Hepatic stellate cell (primary cell): ENCODE measurements around the gene SAMD1.
A peak's percentile ranks its signal among the peaks of the same experiment; 100 is the strongest.
"Not testable (repeated sequence)": the region's sequence is repeated elsewhere in the genome, so short reads cannot be mapped to it uniquely, and the experiment has no call there.

Experiments used
- DNase-seq: peaks from one replicate; pipeline ENCODE4 v3.0.0; 2011; ENCODE audit warnings: low spot score

SAMD1 gene

DNA sequence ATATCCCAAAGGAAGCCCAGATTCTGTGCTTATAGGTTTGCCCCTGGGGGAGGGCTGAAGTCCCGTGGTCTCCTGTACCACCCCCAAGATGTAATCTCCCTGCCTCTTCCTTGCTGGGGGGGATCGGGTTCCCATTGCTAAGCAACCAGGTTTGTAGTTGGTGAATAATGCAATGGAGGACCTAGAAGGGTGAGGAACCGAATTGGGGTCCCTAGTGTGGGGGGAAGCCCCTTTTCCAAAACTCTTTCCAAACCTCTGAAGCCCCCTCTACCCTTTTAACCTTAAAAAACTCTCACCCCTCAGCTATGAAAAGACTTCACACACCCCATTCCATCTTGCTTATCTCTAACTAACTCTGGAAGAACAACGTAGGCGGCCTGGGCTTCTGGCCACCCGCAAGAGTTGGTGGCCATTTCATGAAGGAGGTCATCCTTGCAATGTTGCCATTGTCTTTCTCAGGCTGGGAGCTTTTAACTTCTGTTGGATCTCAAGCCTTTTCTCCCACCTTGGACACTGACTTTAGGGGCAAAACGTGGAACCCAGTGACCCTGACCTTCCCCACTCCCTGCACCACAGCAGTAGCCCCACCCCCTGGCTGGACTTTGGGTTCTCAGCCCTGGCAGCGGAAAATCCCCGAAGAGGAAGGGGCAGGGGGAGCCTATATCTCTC is 29.3 kb downstream of the SAMD1 start:
- DNase-seq = no peak

DNA sequence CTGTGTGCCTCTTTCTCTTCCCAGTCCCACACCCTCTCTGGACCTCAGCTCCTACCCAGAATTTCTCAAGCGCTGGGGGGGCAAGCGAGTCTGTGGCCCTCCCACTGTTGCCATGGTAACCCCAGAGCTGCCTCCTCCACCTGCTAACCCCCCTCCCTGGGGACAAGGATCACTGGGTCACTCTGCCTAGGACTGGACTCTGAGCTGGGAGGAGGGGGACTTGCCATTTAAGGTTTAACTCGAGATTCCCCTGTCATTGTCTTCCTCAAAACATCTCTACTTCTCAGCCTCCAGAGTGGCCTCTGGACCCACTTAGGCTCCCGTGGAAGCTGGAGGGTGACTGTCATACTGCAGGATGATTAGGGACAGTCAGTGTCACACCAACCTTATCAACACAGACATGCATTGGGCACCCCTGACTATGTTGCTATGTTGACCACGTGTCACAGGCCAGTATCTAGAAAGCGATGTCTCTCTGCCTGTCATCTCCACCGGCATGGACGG is 30.8 kb downstream of the SAMD1 start:
- DNase-seq = no peak

DNA sequence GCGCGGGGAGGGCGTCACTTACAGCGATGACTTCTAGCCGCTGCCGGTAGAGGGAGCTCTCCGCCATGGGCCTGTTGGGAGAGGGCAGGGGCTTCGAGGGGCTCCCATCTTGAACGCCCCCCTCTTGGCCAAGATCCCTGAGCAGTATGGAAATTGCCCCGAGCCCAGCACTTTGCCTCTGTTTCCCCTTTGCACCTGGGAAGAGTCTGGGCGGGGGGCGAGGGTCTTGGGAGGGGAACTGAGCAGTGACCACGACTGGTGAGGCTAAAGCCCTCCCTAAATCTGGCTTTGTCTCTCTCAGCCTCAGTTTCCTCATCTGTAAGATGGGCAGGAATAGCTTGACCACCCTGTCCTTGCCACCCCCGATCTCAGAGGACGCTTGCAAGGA is 31.5 kb downstream of the SAMD1 start:
- no peak for DNase-seq

DNA sequence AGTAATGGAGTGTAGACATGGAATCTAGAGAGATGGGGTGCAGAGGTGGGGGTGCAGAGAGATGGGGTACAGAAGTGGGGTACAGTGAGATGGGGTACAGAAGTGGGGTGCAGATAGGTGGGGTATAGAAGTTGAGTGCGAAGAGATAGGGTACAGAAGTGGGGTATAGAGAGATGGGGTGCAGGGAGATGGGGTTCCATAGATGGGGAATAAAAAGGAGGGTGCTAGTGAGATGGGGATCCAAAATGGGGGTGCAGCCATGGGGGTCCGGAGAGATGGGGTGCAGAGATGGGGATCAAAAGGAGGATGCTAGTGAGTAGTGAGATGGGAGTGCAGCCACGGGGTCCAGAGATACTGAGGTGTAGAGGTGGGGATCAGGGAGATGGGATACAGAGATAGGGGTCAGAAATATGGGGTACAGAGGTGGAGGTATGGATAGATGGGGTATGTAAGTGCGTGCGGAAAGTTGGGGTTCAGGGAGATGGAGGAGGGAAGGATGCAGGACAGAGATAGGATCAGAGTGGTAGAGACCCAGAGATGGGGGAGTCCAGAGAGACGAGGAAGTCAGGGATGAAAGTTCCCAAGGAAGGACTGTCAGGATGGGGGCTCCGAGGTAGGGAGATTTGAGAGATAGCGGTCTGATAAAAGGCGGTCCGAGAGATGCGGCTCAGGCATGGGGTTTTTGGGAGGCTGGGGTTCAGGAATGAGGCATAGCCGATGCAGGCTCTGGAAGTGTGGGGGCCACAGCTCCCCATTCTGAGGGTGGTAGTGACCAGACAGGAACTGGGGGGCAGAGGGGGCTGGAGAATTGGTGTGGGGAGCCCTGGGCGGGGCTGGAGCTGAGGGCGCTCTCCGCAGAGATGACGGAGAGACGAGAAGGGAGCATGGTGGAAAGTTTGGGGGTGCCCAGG is 32.1 kb downstream of the SAMD1 start:
- DNase-seq = no peak

DNA sequence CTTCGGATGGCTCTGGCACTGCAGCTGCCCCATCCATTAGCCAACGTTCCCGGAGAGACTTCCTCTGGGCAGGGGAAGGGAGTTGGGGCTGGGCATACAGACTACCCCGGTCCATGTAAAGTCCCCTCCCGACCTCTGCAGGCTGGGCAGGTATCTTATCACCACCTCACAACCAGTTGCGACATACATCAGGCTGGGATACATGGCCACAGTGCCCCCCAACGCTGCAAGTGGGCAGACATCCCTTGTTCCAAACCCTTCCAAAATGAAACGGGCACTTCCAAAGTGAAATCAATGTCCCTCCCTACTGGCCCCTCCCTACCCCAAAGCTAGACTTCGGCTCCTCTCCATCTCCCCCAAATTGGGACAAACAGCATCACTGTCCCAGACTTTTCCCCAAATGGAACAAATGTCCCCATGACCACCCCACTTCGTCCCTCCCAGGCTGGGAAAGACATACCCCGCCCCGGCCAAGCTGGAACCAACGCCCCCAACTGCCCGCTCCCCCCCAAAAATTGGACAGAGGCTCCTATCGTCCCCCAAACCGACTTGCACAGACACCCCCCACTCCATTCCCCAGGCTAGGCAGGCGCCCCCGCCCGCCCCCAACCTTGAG is 33.7 kb downstream of the SAMD1 start:
- DNase-seq = no peak

DNA sequence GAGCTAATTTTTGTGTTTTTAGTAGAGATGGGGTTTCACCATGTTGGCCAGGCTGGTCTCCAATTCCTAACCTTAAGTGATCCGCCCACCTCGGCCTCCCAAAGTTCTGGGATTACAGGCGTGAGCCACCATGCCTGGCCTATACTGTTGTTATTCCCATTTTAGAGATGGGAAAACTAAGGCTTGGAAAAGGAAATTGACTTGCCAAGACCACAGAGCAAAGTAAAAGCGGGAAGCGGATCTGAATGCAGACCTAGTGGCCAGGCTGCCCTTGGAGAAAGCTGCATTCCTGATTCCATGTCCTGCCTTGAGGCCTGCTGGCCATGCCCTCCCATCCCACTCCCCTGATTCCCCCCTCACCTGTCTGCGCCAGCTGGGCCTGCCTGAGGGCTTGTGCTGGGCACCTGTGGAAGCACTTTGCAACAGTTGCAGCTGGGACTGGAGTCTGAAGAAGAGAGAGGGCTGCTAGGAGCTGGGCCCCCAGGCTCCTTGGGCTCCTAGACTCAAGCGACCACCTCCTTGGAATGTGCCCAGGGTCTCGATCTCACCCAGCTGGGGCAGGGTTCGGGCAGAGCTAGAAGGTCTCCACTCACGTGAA is 34.4 kb downstream of the SAMD1 start:
- no peak for DNase-seq

DNA sequence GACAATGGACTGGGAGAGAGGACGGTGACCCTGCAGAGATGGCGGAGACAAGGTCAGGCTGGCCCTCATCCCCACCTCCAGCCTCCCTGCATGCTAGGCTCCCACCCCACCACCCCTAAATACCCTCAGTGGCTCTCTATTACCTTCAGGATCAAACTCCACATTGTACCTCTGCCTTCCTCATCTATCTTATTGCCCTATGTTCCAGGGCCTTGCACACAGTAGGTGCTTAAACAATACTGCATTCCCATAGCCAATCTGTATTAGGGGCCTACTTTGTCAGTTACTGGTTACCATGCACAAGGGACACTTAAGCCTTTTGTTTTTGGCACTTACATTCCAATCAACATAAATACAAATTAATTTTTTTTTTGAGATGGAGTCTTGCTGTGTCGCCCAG is 35.2 kb downstream of the SAMD1 start:
- DNase-seq = no peak

DNA sequence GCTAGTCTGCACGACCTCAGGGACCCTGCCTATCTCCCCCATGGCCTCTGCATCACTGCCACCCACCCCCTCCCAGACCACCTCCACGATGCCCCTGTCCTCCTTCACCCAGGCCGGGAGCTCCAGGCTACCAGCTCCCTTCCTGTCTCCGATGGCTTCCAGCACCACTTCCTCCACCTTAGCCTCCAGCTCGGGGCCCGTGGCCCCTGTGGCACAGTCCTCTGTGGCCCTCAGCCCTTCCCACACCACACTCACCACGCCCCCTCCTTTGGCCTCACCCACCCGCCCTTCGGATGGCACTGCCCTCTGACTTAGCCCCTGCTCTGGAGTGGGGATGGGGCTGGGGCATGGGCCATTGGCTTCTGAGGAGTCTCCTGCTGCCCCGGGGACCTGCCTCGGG is 35.8 kb downstream of the SAMD1 start:
- DNase-seq = no peak

DNA sequence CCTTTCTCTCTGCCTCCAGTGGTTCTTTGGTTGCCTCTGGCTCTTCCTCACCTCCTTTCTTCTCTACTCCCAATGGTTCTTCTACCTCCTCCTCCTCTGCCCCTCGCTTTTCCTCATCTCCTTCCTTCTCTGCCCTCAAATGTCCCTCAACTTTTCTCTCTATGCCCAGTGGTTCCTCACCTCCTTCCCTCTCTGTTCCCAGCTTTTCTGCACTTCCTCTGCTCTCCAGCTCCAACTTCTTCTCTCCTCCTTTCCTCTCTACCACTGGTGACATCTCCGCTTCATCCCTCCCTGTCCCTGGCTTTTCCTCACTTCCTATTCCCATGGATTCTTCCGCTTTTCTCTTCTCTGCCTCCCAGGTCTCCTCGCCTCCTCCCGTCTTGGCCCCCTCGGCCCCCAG is 36.5 kb downstream of the SAMD1 start:
- no peak for DNase-seq

DNA sequence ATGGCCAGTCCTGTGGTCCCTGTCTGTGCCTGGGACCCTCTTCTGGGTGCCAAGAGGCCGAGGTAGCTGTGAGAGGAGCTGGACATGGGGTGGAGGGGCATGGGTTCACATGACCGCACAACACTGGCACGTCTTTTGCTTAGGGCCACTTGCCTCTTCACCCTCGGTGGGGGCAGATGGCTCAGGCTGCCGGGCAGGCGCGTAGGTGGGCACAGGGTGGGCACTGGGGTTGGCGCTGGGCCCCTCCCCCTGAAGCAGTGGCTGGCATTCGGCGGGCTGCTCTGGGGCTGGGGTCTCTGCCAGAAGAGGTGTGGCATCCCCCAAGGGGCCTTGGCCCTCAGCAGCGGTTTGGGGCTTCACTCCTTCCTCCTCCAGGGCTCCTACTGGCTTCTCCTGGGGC is 37.1 kb downstream of the SAMD1 start:
- no peak for DNase-seq

DNA sequence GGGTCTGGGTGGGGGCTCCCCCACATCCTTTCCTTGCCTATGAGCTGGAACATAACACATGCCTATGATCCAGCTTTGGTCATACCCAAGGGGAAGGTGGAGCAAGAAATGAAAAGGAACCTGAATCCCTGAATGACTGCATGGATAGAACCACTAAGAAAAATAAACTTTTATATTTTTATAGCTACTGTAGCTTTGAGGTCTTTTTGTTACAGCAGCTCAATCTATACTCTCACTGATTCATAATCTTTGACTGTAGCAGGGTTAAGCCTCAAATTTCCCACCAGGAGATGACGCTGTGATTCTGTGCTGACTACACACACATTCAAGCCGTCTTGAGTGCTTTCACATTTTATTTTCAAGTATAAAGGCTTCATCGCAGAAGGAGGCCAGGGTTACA is 37.5 kb downstream of the SAMD1 start:
- no peak for DNase-seq

DNA sequence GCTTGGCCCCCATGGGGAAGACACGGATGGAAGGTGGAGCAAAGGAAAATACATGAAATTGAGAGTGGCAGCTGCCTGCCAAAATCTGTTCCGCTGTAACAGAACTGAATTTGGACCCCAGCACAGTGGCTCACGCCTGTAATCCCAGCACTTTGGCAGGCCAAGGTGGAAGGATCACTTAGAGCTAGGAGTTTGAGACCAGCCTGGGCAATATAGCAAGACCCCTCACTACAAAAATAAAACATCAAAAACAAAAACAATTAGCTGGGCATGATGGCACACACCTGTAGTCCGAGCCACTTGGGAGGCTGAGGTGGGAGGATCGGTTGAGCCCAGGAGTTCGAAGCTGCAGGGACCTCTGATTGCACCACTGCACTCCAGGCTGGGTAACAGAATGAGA is 38.1 kb downstream of the SAMD1 start:
- DNase-seq = no peak

DNA sequence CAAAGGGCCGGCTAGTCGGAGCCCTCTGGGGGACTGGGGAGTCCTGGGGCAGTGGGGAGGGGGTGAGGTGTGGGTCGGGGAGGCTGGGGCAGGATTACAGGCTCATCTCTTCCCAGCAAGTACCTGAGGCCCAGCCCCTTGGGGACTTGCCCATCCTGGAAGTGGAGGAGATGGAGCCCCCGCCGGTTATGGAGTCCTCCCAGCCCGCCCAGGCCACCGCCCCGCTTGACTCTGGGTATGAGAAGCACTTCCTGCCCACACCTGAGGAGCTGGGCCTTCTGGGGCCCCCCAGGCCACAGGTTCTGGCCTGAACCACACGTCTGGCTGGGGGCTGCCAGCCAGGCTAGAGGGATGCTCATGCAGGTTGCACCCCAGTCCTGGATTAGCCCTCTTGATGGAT is 38.6 kb downstream of the SAMD1 start:
- no peak for DNase-seq

DNA sequence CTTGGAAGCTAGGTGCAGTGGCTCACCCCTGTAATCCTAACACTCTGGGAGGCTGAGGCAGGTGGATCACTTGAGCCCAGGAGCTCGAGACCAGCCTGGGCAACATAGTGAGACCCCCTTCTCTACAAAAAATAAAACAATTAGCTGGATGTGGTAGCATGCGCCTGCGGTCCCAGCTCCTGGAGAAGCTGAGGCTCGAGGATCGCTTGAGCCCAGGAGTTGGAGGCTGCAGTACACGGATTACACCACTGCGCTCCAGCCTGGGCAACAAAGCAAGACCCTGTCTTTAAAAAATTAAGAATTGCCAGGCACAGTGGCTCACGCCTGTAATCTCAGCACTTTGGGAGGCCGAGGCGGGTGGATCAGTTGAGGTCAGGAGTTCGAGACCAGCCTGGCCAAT is 39.6 kb downstream of the SAMD1 start:
- not testable (repeated sequence) for DNase-seq

DNA sequence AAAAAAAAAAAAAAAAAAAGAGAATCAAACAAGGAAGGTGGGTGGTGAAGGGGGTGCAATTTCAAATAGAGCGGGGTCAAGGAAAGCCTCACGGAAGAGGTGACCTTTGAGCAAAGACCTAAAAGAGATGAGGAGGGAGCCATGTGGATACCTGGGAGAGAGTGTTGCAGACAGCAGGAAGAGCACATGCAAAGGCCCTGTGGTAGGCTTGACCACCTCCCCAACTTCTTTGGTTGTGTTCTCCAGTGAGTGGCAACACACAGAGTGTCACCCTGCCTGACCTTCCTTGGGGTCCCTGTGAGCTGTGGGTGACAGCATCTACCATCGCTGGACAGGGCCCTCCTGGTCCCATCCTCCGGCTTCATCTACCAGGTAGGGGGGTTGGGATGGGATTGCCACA is 40.0 kb downstream of the SAMD1 start:
- no peak for DNase-seq

DNA sequence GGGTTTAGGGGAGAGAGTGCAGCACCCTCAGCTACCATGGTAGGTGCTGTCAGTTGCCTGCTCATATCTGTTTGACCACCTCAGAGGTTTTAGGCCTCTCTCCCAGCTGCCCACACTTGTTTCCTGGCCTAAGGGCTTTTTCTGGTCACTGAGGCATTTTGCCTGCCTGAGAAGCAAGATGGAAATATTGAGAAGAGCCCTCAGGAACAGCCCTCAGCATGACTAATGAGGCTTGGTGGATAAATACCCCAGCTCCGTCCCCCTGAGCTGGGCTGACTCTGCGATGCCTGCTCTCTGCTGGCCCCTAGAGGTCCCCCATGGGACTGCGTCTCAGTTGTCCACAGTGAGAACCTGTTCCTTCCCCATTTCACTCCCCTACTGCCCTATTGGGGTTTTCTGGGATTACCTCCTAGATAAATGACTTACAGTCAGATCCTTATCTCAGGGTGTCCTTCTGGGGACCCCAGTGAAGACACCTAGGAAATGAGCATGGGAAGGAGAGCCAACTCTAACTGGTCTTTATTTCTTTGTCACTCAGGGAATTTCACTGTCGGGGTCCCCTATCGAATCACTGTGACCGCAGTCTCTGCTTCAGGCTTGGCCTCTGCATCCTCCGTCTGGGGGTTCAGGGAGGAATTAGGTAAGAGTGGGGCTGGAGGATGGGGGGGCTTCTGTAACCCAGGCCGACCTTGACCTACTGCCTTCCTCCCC is 42.0 kb downstream of the SAMD1 start:
- peak; percentile 63 for DNase-seq

DNA sequence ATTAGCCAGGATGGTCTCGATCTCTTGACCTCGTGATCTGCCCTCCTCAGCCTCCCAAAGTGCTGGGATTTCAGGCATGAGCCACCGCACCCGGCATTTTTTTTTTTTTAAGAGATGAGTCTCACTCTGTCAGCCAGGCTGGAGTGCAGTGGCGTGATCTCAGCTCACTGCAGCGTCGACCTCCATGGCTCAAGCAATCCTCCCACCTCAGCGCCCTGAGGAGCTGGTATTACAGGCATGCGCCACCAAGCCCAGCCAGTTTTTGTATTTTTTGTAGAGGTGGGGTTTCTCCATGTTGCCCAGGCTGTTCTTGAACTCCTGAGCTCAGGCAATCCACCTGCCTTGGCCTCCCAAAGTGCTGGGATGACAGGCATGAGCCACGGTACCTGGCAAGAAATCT is 42.7 kb downstream of the SAMD1 start:
- DNase-seq = not testable (repeated sequence)

DNA sequence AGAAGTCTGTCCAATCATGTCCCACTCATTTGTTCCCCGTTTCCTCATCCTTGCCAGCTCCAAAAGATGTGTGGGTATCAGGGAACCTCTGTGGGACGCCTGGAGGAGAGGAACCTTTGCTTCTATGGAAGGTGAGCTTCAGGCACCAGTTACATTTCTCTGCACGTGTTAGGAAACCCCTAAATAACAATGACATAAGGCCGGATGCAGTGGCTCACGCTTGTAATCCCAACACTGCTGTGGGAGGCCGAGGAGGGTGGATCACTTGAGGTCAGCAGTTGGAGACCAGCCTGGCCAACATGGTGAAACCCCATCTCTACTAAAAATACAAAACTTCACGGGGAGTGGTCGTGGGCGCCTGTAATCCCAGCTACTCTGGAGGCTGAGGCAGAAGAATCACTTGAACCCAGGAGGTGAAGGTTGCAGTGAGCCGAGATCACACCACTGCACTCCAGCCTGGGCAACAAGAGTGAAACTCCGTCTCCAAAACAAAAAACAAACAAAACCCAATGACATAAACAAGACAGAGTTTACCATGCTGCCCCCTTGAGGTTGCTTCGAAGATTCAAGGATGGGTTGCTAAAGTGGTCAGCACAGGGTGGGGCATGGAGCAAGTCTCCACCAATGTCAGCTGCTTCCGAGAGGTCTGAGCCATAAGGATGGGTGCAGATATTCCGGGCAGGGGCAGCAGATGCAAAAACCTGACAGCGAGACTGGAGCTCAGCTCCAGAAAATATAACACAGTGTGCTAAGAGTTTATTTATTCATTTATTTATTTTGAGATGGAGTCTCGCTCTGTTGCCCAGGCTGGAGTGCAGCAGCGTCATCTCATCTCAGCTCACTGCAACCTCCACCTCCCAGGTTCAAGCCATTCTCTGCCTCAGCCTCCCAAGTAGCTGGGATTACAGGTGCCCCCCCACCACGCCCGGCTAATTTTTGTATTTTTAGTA is 47.6 kb downstream of the SAMD1 start:
- DNase-seq = peak; percentile 70

DNA sequence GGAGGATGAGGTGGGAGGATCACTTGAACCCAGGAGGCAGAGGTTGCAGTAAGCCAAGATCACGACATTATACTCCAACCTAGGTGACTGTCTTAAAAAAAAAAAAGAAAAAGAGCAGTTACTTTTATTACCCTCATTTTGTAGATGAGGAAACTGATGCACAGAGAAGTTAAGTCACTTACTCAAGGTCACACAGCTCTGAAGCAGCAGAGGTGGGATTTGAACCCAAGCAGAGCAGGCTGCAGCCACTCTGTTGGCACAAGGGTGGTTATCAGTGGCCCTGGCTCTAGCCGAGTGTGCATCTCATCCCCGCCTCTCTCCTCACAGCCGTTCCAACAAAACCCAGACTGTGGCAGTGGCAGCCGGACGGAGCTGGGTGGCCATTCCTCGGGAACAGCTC is 51.4 kb downstream of the SAMD1 start:
- no peak for DNase-seq
